ENCODE results near the gene TAAR1. TPM values are rescaled to one million over a fixed set of nuclear protein-coding genes. Genes with fewer than 3 reads are reported as not detected.

The TAAR1 gene
- total and polyA plus RNA-seq, 2 donors (not counting 3 experiments of a cell fraction or from before 2014, with no cell fraction given) = not detected

DNA sequence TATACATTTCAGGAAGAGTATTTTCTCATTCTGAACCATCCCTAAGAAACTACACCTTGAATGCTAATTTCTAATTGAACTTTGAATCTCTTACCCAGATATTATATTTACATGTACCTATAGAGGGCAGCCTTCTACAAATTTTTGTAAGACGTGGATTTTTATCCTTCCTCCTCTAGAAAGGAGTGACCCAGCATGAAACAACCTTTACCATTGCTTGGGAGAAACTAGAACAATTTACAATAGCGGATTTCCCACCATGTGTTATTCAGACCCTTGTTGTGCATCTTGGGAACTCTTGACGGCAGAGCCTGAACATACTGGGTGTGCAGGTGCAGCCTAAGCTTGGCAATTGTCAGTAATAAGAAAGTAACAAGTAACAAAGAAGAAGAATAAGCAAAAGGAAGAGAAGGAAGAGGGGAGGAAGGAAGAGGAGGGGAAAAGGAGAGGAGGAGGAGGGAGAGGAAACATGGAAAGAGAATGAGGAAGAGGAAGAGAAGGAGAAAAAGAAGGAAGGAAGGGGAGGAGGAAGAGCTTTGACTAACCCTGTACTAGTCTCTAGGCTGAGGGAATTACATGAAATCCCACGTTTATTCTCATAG is 10.8 kb upstream of the TAAR1 start:
- H2AFZ ChIP-seq (ENCODE audit: low read depth, low read length) = peak overlapping the region; percentile 42
- POLR2A ChIA-PET = no interaction called here
- H3K4me1 ChIP-seq (ENCODE audit: control insufficient read depth, extremely low read depth, insufficient read depth, low read length) = peaks cover 2% of the 10 kb centered on the region
- H3K9me1 ChIP-seq (replicated peaks; ENCODE audit: control insufficient read depth, extremely low read depth, insufficient read depth, low read length) = no peaks in the 10 kb centered on the region
- peak; percentile 59 for FAIRE-seq
- no peak overlapping the region for H3K4me3 ChIP-seq (replicated peaks in 1 of 3; ENCODE audit: insufficient read depth in 1 of 3, low read depth in 1 of 3, low read length in 3 of 3)
- H4K20me1 ChIP-seq (replicated peaks; ENCODE audit: control insufficient read depth, extremely low read depth, insufficient read depth, low read length) = no peaks in the 10 kb centered on the region
- no peak overlapping the region for H3K9ac ChIP-seq (replicated peaks; ENCODE audit: extremely low read depth, insufficient read depth, low read length)
- no TSS peak for BruUV-seq (replicated peaks)
- no peaks in the 10 kb centered on the region for H3K9me3 ChIP-seq (replicated peaks; ENCODE audit: control insufficient read depth, insufficient read depth, low read length)
- DNase-seq (ENCODE audit: low read depth, low spot score) = peak; percentile 56
- intact Hi-C loops (cut with micrococcal nuclease) (loop anchor here (1.0 to 5.0 kb wide), 7 partner anchors 46 to 373 kb away; partner anchors contain the start of gene RPS12), dilution Hi-C loops (cut with MboI; ENCODE audit: extremely low pct_ligation_motif_present, low sequenced_read_pairs) (no loop called here)
- TF ChIP-seq POLR2A (IDR thresholded peaks at IDR 0.05; ENCODE audit: low read depth, low read length) (no peak), MYC (IDR thresholded peaks at IDR 0.05; ENCODE audit: low read depth, low read length) (no peak), EZH2 (IDR thresholded peaks at IDR 0.05; ENCODE audit: borderline replicate concordance, low read depth, low read length, severe bottlenecking) (no peak), FOS (IDR thresholded peaks at IDR 0.05; ENCODE audit: borderline replicate concordance, insufficient read depth, low read length) (no peak), GATA2 (IDR thresholded peaks at IDR 0.05; ENCODE audit: insufficient read depth, insufficient read length, low read depth, low read length) (no peak)
- TF ChIP-seq, protein P1, sequence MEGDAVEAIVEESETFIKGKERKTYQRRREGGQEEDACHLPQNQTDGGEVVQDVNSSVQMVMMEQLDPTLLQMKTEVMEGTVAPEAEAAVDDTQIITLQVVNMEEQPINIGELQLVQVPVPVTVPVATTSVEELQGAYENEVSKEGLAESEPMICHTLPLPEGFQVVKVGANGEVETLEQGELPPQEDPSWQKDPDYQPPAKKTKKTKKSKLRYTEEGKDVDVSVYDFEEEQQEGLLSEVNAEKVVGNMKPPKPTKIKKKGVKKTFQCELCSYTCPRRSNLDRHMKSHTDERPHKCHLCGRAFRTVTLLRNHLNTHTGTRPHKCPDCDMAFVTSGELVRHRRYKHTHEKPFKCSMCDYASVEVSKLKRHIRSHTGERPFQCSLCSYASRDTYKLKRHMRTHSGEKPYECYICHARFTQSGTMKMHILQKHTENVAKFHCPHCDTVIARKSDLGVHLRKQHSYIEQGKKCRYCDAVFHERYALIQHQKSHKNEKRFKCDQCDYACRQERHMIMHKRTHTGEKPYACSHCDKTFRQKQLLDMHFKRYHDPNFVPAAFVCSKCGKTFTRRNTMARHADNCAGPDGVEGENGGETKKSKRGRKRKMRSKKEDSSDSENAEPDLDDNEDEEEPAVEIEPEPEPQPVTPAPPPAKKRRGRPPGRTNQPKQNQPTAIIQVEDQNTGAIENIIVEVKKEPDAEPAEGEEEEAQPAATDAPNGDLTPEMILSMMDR (IDR thresholded peaks at IDR 0.05; ENCODE audit: extremely low read depth in 1 of 2, insufficient read depth in 1 of 2, low read depth in 1 of 2, low read length in 2 of 2) = peak in 1 of 2 donors; percentile 18
- TF ChIP-seq, protein P2, sequence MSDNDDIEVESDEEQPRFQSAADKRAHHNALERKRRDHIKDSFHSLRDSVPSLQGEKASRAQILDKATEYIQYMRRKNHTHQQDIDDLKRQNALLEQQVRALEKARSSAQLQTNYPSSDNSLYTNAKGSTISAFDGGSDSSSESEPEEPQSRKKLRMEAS (IDR thresholded peaks at IDR 0.05; ENCODE audit: insufficient read depth, insufficient read length) = no peak
- no peak overlapping the region for H3K4me2 ChIP-seq (ENCODE audit: insufficient read depth, low read length)
- H3K27me3 ChIP-seq (ENCODE audit: control insufficient read depth in 2 of 2, insufficient read depth in 2 of 2, low read length in 2 of 2) = no peaks in the 10 kb centered on the region
- CTCF ChIA-PET = interaction anchor here (0.5 to 8.0 kb wide), 43 partner anchors 8 to 1354 kb away, joined by 3 to 154 read pairs (median 4); partner anchors contain the start of genes RPS12, SLC18B1 and TAAR1
- no peak overlapping the region for H3K27ac ChIP-seq (ENCODE audit: insufficient read depth, low read depth, low read length)
- no peaks in the 10 kb centered on the region for H3K36me3 ChIP-seq (ENCODE audit: control insufficient read depth in 2 of 2, extremely low read depth in 1 of 2, insufficient read depth in 2 of 2, low read length in 2 of 2)
- H3K79me2 ChIP-seq (ENCODE audit: control insufficient read depth, insufficient read depth, low read length) = no peaks in the 10 kb centered on the region
